DMS153 treated with DMSO at 0.1 percent for 48 hours (cell line): Measurements from ENCODE around the gene GTF2I.
"Not testable (repeated sequence)": the region's sequence is repeated elsewhere in the genome, so short reads cannot be mapped to it uniquely, and the experiment has no call there.

Source experiments
- DNase-seq: peaks from one replicate; lab custom pipeline; 2025; ENCODE audit not compliant: unreplicated experiment; lab: John Stamatoyannopoulos, UW

Gene GTF2I

DNA sequence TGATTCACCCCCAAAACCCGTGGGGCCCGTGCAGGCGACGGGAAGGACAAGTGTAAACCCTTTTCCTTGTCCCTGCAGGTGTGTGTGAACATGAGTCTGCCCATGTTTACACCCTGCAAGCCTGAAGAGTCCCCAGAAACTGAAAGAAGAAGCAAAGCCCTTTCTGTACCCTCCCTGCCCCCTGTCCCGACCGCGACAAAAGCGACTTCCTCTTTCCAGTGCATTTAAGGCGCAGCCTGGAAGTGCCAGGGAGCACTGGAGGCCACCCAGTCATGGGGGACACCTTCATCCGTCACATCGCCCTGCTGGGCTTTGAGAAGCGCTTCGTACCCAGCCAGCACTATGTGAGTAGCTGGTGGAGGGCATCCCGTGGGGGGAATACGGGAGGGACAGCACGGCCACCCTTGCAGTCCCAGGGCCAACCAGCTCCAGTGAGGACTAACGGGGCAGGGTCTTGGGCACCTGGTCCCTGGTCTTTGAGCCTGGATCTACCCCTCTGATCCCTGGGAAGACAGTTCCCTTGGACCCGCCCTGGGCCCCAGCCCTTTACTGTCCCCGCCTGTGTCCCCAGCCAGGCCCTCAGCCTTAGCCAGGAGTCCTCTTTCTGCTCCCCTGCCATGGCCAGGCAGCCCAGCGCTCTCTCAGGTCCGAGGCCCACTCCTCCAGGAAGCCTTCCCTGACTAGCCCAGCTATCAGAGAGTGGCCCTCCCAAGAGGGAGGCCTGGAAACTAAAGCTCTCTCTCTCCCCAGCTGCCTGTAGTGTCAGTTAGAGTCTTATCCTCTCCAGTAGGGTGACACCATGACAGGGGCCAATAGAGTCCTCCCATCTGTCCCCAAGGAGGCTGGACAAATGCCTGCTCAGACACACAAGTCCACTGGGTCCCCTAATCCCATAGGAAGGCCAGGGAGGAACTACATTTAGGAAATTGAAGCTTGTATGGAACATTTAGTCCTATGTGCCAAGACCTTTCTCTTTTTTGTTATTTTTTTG, 116.5 kb downstream of the GTF2I start, which contains the start of gene NCF1:
NCF1 (plus strand) TSS at position 252 of the 991 bp plus-strand sequence; CDS start at position 273, 21 bp downstream.
- not testable (repeated sequence) for DNase-seq

DNA sequence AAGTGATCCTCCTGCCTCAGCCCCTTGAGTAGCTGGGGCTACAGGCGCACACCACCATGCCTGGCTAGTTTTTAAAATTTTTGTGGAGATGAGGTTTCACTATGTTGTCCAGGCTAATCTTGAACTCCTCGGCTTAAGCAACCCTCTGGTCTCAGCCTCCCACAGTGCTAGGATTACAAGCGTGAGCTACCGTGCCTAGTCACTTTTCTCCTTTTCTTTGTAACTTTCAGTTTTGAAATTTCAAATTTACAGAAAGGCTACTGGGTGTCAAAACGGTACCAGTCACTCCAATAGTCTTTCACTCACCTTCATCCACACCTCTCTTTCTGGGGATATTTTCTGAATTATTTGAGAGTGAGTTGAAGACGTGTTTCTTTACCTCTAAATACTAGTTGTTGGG, 117.6 kb downstream of the GTF2I start:
- not testable (repeated sequence) for DNase-seq

- not testable (repeated sequence) for DNase-seq
Observed at GRCh38 chr7:74779053-74779452, 121.5 kb downstream of the GTF2I start.

DNA sequence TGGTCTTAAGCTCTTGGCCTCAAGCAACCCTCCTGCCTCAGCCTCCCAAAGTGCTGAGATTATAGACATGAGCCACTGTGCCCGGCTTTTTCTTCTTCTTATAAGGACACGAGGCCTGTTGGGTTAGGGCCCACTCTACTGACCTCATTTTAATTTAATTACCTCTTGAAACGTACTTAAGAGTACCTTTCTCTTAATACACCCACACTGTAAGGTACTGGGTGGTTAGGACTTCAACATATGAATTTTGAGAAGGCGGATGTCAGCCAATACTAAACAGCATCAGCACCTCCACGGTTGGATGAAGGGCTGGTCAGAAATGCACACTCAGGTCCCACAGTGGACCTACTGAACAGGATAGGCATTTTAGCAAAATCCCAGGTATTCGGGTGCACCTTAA, 124.2 kb downstream of the GTF2I start:
- not testable (repeated sequence) for DNase-seq

DNA sequence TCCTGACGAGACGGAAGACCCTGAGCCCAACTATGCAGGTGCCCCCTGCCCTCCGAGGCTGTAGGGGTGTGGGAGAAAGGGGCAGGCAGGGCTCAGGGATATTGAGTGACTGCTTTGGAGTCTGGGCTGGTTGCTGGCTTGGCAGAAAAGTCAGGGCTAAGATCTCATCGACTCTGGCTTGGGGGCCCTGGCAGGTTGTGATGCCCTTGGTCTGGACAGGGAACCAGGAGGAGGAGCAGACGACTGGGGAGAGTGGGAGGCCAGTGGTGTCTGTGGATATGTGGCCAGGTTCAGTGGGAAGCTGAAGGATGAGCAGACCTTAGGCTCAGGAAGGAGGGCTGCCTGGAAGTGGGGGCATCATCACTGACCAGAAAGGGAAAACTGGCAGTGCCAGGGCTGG, 126.1 kb downstream of the GTF2I start:
- DNase-seq: not testable (repeated sequence)

DNA sequence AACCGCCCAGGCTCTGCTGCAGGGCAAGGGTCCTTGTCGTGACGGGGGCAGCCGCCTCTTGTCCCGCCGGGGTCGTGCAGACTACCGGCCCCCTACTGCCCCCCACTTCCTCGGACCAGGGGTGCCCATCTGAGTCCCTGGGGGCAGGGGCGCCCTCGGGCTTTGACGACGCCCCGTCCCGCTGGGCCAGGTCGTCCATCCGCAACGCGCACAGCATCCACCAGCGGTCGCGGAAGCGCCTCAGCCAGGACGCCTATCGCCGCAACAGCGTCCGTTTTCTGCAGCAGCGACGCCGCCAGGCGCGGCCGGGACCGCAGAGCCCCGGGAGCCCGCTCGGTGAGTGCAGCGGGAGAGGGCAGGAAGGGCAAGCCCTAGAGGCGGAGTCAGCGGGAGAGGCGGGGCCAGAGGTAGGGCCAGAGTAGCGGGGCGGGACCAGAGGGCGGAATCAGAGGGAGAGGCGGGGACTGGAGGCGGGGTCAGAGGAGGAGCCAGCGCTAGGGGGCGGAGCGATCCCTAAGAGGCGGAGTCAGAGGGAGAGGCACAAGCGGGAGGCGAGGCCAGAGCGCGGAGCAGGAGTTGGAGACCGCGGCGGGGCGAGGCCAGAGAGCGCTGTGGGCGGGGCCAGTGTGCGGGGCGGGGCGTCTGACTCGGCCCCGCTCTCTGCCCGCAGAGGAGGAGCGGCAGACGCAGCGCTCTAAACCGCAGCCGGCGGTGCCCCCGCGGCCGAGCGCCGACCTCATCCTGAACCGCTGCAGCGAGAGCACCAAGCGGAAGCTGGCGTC, 131.0 kb downstream of the GTF2I start:
- peak; percentile 79 for DNase-seq

DNA sequence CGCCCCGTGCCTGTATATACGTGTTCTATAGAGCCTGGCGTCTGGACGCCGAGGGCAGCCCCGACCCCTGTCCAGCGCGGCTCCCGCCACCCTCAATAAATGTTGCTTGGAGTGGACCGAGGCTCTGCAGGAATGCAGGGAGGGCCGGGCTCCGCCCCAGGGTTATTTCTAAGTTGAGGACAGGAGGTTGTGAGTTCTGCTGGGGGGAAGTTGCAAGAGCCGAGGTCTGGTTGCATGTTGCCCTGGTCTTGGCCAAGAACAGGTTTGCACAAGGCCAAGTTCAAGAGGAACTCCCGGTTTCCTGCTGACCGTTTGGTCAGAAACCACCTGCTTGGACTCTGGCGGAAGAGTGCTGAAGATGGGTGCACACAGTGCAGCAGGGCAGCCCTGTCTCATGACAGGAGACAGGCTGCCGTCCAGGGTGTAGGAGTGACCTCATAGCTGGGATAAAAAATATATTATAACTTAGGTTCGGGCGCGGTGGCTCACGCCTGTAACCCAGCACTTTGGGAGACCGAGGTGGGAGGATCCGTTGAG, 131.8 kb downstream of the GTF2I start:
- DNase-seq: not testable (repeated sequence)

DNA sequence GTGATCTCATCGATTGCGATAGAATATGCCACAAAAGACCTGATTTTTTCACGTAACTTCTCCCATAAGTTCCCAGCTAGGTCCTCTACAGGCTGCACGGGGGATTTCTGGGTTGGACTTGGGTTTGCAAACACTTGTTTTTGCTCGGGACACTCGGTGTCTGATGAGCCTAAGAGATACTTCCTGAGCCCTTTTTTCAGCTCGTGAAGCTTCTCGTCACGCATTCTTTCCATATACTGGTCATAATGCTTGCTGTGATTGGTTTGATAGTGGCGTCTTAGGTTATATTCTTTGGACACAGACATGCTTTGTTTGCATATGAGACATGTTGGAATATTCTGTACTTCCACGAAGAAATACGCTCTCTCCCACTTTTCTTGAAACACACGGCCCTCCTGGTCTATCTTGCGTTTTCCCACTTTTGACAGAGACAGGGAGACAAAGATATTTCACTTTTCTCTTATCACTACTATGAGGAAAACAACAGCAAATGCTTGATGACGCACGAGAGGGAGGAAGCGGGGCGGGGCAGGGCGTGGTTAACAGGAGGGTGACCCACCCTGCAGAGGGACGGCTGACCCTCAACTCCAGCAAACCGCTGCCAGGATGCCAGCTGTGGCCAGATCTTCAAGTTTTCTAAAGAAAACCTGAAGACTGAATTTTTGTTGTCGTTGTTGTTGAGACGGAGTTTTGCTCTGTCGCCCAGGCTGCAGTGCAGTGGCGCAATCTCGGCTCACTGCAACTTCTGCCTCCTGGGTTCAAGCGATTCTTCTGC, 140.5 kb downstream of the GTF2I start:
- DNase-seq: not testable (repeated sequence)

GRCh38 chr7:74798644-74799043, 141.1 kb downstream of the GTF2I start:
- DNase-seq: not testable (repeated sequence)
